H1 (cell line): Measurements from ENCODE around the gene LDHB. TPM values are rescaled to one million over a fixed set of nuclear protein-coding genes. Genes with fewer than 3 reads are reported as not detected.

Experiments used
- HDAC2 ChIP-seq, 2 experiments: fragments of 300-600 bp in 1 of 2; sonication (generic) in 1 of 2; IDR thresholded peaks; 2 replicates each; pipeline ENCODE4 v1.6.1; 2011 to 2012; ENCODE audit warnings: low read depth in 2 of 2, low read length in 2 of 2, mild to moderate bottlenecking in 2 of 2, moderate library complexity in 2 of 2, borderline replicate concordance in 1 of 2, inconsistent platforms in 1 of 2
- polyA plus RNA-seq, 7 experiments: library from polyadenylated mRNA; depleted of rRNA in 3 of 7; stranded (reverse) in 5 of 7; unstranded in 2 of 7; fragments of >200 nt in 5 of 7; fragments of 200-250 nt in 2 of 7; gene quantifications; 1 replicate in 5 of 7; 2 replicates in 1 of 7; 4 replicates in 1 of 7; pipeline versions ENCODE4 v1.2.1 to v1.2.3, GENCODE V29; 2011 to 2013; ENCODE audit warnings: missing spikeins in 2 of 7, mixed read lengths in 2 of 7
- total RNA-seq: library from RNA; stranded (reverse); fragmentation: NEBNext Ultra II Directional; extraction: Animal tissue kit (Norgen Biotek cat#: 25700); gene quantifications from 2 replicates; pipeline ENCODE4 v1.2.1, GENCODE V29; 2021

Gene LDHB
- total and polyA plus RNA-seq, 2 of the 8 experiments (the other 6 are each of a cell fraction or from before 2014, with no cell fraction given): 1,177 to 1,781 TPM

DNA sequence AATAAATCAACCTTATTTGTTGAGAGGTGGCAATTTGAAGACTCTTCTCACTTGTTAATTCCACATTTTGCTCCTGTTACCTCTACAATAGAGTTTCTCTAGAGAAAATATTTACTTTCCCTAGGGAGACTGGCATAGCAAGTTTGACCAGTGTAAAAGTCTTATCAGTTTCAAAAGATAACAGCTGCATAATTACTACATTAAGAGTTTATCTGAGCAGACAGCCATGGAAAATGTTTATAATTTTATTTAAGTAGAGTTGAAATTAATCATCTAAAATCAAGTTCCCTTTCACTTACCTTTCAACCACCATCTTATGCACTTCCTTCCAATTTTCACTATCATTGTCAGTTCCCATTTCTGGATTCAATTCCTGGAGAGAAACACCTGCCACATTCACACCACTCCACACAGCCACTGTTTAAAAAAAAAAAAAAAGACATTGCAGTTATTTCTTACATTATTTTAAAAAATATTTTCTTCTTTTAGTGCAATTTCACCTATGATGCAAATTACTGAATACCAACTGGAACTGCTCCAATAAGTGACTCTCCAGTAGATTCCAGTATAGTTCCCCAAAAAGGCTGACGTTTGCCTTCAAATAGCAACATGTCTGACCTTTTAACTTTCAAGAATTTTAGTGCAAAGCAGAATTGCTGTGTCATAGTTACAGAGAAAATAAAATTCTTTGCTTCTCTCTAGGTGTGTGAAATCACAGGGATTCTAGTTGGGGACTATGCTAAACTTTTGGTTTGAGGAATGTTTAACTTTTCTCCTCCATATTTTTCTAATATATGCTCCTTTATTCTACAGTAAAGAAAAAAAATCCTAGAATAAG lies 19.4 kb downstream of the LDHB start (continued):
- no peak for TF ChIP-seq HDAC2 (IDR thresholded peaks at IDR 0.05; ENCODE audit: borderline replicate concordance in 1 of 2, low read depth in 2 of 2, low read length in 2 of 2)
